GM10248 (cell line): Measurements from ENCODE around the gene EIF4E3.

Experiments
- CTCF ChIA-PET: fragments of 300-600 bp; sonication (Branson Sonifier 250); formaldehyde crosslinking; extraction: SDS; loops from one replicate; lab custom pipeline; 2021; ENCODE audit warnings: antibody characterized with exemption; lab: Yijun Ruan, JAX
- POLR2A ChIA-PET: fragments of 350-650 bp; sonication (Branson Sonifier 250); formaldehyde crosslinking; extraction: SDS; loops from one replicate; lab custom pipeline; 2020; ENCODE audit warnings: antibody characterized with exemption; lab: Yijun Ruan, JAX
- DNase-seq: peaks from one replicate; pipeline ENCODE4 v3.0.0; 2012; ENCODE audit errors: extremely low spot score
- CTCF ChIP-seq: IDR thresholded peaks from 2 replicates; pipeline ENCODE4 v1.5.1; 2012; ENCODE audit warnings: mild to moderate bottlenecking, low read depth; ENCODE audit errors: extremely low read depth, missing control alignments, control extremely low read depth

Gene EIF4E3

GRCh38 chr3:71718072-71718471 lies 7.1 kb downstream of the EIF4E3 start:
- ChIA-PET POLR2A (no interaction called here), CTCF (interaction anchor here (0.8 to 1.7 kb wide), 2 partner anchors 12 to 157 kb away, joined by 3 to 4 read pairs; no protein-coding TSS in a partner anchor)
- no peak for TF ChIP-seq CTCF
- DNase-seq: no peak

GRCh38 chr3:71714595-71714994 lies 10.6 kb downstream of the EIF4E3 start:
- DNase-seq: no peak
- no peak for TF ChIP-seq CTCF
- ChIA-PET POLR2A (no interaction called here), CTCF (interaction anchor here (1.3 to 2.0 kb wide), 3 partner anchors 15 to 1372 kb away, joined by 3 to 12 read pairs (median 5); no protein-coding TSS in a partner anchor)

GRCh38 chr3:71713041-71713440 lies 12.2 kb downstream of the EIF4E3 start:
- no peak for TF ChIP-seq CTCF
- POLR2A ChIA-PET: no interaction called here
- no peak for DNase-seq
- CTCF ChIA-PET: interaction anchor here (0.7 to 2.0 kb wide), 3 partner anchors 16 to 1374 kb away, joined by 3 to 12 read pairs (median 5); no protein-coding TSS in a partner anchor

GRCh38 chr3:71710906-71711494 lies 14.2 kb downstream of the EIF4E3 start:
- TF ChIP-seq CTCF: peak; percentile 51
- DNase-seq: peak; percentile 65
- ChIA-PET CTCF (interaction anchor here (0.6 to 2.4 kb wide), 10 partner anchors 9 to 1375 kb away, joined by 3 to 15 read pairs (median 6); no protein-coding TSS in a partner anchor), POLR2A (no interaction called here)

- ChIA-PET POLR2A (no interaction called here), CTCF (interaction anchor here (1.6 to 1.7 kb wide), 2 partner anchors 21 to 149 kb away, joined by 7 read pairs; no protein-coding TSS in a partner anchor)
- no peak for DNase-seq
- TF ChIP-seq CTCF: no peak
Measured at GRCh38 chr3:71709908-71710511, 15.2 kb downstream of the EIF4E3 start.

- POLR2A ChIA-PET: no interaction called here
- CTCF ChIA-PET: interaction anchor here (0.6 to 1.7 kb wide), 2 partner anchors 22 to 1588 kb away, joined by 3 to 7 read pairs; no protein-coding TSS in a partner anchor
- no peak for TF ChIP-seq CTCF
- no peak for DNase-seq
Measured at GRCh38 chr3:71708476-71709105, 16.6 kb downstream of the EIF4E3 start.
